H1 (cell line): Measurements from ENCODE around the gene FBN1. TPM values are rescaled to one million over a fixed set of nuclear protein-coding genes. Genes with fewer than 3 reads are reported as not detected.

Experiments
- CTCF ChIA-PET: fragments of 300-600 bp; sonication (Branson Sonifier 250); formaldehyde crosslinking; loops from one replicate; lab custom pipeline; 2021; ENCODE audit not compliant: partially characterized antibody; lab: Charles Lee
- POLR2A ChIA-PET: fragments of 300-600 bp; sonication (Branson Sonifier 250); formaldehyde crosslinking; loops from one replicate; lab custom pipeline; 2021; ENCODE audit warnings: inconsistent platforms; ENCODE audit not compliant: partially characterized antibody; lab: Charles Lee
- DNase-seq, 2 experiments: peaks; one replicate each; pipeline versions ENCODE4 v3.0.0 to v3.0.0-alpha.2; 2010 to 2022; ENCODE audit warnings: low spot score in 2 of 2, low read depth in 1 of 2, mixed read lengths in 1 of 2
- FAIRE-seq: peaks from 2 replicates; lab custom pipeline; 2011; peaks lifted over from hg19 to GRCh38; lab: Jason Lieb, UNC
- H2AFZ ChIP-seq: 2 replicates; pipeline ENCODE4 v1.8.1; 2012; ENCODE audit warnings: low read length, inconsistent platforms
- H2AK5ac ChIP-seq: 2 replicates; pipeline ENCODE4 v1.6.1; 2013; ENCODE audit warnings: low read depth, low read length
- H2BK120ac ChIP-seq: replicated peaks from 2 replicates; pipeline ENCODE3; 2013; ENCODE audit warnings: low read depth, low read length, inconsistent platforms
- H2BK12ac ChIP-seq: 2 replicates; pipeline ENCODE4 v1.6.1; 2013; ENCODE audit warnings: low read depth, low read length
- H2BK15ac ChIP-seq: 2 replicates; pipeline ENCODE4 v1.6.1; 2013; ENCODE audit warnings: low read length
- H2BK20ac ChIP-seq: 2 replicates; pipeline ENCODE4 v1.6.1; 2013; ENCODE audit warnings: low read length
- H2BK5ac ChIP-seq: 2 replicates; pipeline ENCODE4 v1.6.1; 2013; ENCODE audit warnings: low read depth, low read length
- H3K14ac ChIP-seq: 2 replicates; pipeline ENCODE4 v1.6.1; 2013; ENCODE audit warnings: inconsistent platforms; ENCODE audit not compliant: insufficient read length
- H3K18ac ChIP-seq: 2 replicates; pipeline ENCODE4 v1.6.1; 2013; ENCODE audit warnings: low read length; ENCODE audit errors: extremely low read depth
- H3K23ac ChIP-seq: 2 replicates; pipeline ENCODE4 v1.6.1; 2013; ENCODE audit warnings: inconsistent platforms; ENCODE audit not compliant: insufficient read length
- H3K23me2 ChIP-seq: 2 replicates; pipeline ENCODE4 v1.6.1; 2013; ENCODE audit warnings: low read depth, low read length
- H3K27ac ChIP-seq: 2 replicates; pipeline ENCODE4 v1.6.1; 2011; ENCODE audit warnings: low read depth, low read length, inconsistent platforms
- H3K27me3 ChIP-seq, 4 experiments: replicated peaks in 1 of 4; 1 replicate in 1 of 4; 2 replicates in 3 of 4; pipeline versions ENCODE4 v1.6.1 to v1.8.1; 2011 to 2013; ENCODE audit warnings: low read length in 3 of 4, mild to moderate bottlenecking in 3 of 4, inconsistent platforms in 2 of 4, mixed read lengths in 2 of 4, moderate library complexity in 1 of 4; ENCODE audit not compliant: control insufficient read depth in 3 of 4, insufficient read depth in 3 of 4; ENCODE audit errors: extremely low read depth in 1 of 4
- H3K36me3 ChIP-seq, 4 experiments: 2 replicates each; pipeline versions ENCODE4 v1.6.1 to v1.8.1; 2011 to 2013; ENCODE audit warnings: mild to moderate bottlenecking in 4 of 4, low read length in 3 of 4, moderate library complexity in 2 of 4, control low read depth in 1 of 4, inconsistent platforms in 1 of 4; ENCODE audit not compliant: insufficient read depth in 4 of 4, control insufficient read depth in 2 of 4
- H3K4ac ChIP-seq: replicated peaks from 2 replicates; pipeline ENCODE3; 2013; ENCODE audit warnings: low read length, low read depth, mixed read lengths, inconsistent platforms; ENCODE audit not compliant: insufficient read length
- H3K4me1 ChIP-seq, 4 experiments: replicated peaks in 1 of 4; 1 replicate in 1 of 4; 2 replicates in 3 of 4; pipeline versions ENCODE4 v1.6.1 to v1.8.1; 2011 to 2013; ENCODE audit warnings: low read length in 3 of 4, inconsistent platforms in 2 of 4, mixed read lengths in 1 of 4; ENCODE audit not compliant: insufficient read depth in 4 of 4, control insufficient read depth in 3 of 4
- H3K4me2 ChIP-seq, 2 experiments: 2 replicates each; pipeline versions ENCODE4 v1.6.1 to v1.8.1; 2011 to 2013; ENCODE audit warnings: low read depth in 2 of 2, low read length in 2 of 2, control low read depth in 1 of 2, inconsistent platforms in 1 of 2, mild to moderate bottlenecking in 1 of 2; ENCODE audit not compliant: insufficient read depth in 1 of 2
- H3K4me3 ChIP-seq, 4 experiments: fragments of 200-600, 300-600 bp in 1 of 4; sonication (generic), shearing (Covaris generic), sonication (Bioruptor Twin) in 1 of 4; 2 replicates each; pipeline versions ENCODE4 v1.5.1 to v1.8.1; 2011 to 2016; ENCODE audit warnings: low read length in 4 of 4, low read depth in 3 of 4, control low read depth in 2 of 4, inconsistent platforms in 2 of 4, mild to moderate bottlenecking in 2 of 4, mixed read lengths in 1 of 4, moderate library complexity in 1 of 4; ENCODE audit not compliant: insufficient read depth in 2 of 4; ENCODE audit errors: extremely low read depth in 1 of 4
- H3K56ac ChIP-seq: replicated peaks from 2 replicates; pipeline ENCODE3; 2013; ENCODE audit warnings: low read depth, mild to moderate bottlenecking, mixed read lengths, low read length, inconsistent platforms; ENCODE audit not compliant: insufficient read length
- H3K79me1 ChIP-seq: 2 replicates; pipeline ENCODE4 v1.6.1; 2013; ENCODE audit warnings: low read depth, low read length, control low read depth
- H3K79me2 ChIP-seq, 2 experiments: 2 replicates each; pipeline versions ENCODE4 v1.6.1 to v1.8.1; 2012 to 2013; ENCODE audit warnings: low read length in 2 of 2, mild to moderate bottlenecking in 2 of 2, inconsistent platforms in 1 of 2; ENCODE audit not compliant: insufficient read depth in 2 of 2, control insufficient read depth in 1 of 2
- H3K9ac ChIP-seq, 4 experiments: replicated peaks in 1 of 4; 1 replicate in 1 of 4; 2 replicates in 3 of 4; pipeline versions ENCODE4 v1.6.1 to v1.8.1; 2011 to 2013; ENCODE audit warnings: low read depth in 3 of 4, low read length in 3 of 4, control low read depth in 2 of 4, mild to moderate bottlenecking in 2 of 4, moderate library complexity in 2 of 4, inconsistent platforms in 1 of 4; ENCODE audit errors: extremely low read depth in 1 of 4
- H3K9me3 ChIP-seq, 2 experiments: 2 replicates each; pipeline versions ENCODE4 v1.6.1 to v1.8.1; 2012 to 2013; ENCODE audit warnings: mild to moderate bottlenecking in 2 of 2, moderate library complexity in 2 of 2, control low read depth in 1 of 2, inconsistent platforms in 1 of 2, low read depth in 1 of 2, low read length in 1 of 2, mixed read lengths in 1 of 2; ENCODE audit not compliant: insufficient read depth in 2 of 2
- H4K20me1 ChIP-seq, 2 experiments: replicated peaks in 1 of 2; 2 replicates each; pipeline versions ENCODE3 to v1.8.1; 2011 to 2013; ENCODE audit warnings: inconsistent platforms in 2 of 2, low read length in 2 of 2, mild to moderate bottlenecking in 1 of 2; ENCODE audit not compliant: insufficient read depth in 2 of 2, control insufficient read depth in 1 of 2
- H4K5ac ChIP-seq: 2 replicates; pipeline ENCODE4 v1.6.1; 2013; ENCODE audit warnings: low read length, low read depth, mixed read lengths, inconsistent platforms; ENCODE audit not compliant: insufficient read length
- H4K8ac ChIP-seq: 2 replicates; pipeline ENCODE4 v1.8.0; 2013; ENCODE audit warnings: mild to moderate bottlenecking, moderate library complexity, low read length, inconsistent platforms; ENCODE audit not compliant: insufficient read depth; ENCODE audit errors: extremely low read depth
- H4K91ac ChIP-seq: replicated peaks from 2 replicates; pipeline ENCODE3; 2013; ENCODE audit warnings: low read length, mixed read lengths, inconsistent platforms; ENCODE audit not compliant: insufficient read length
- HDAC2 ChIP-seq, 2 experiments: fragments of 300-600 bp in 1 of 2; sonication (generic) in 1 of 2; IDR thresholded peaks; 2 replicates each; pipeline ENCODE4 v1.6.1; 2011 to 2012; ENCODE audit warnings: low read depth in 2 of 2, low read length in 2 of 2, mild to moderate bottlenecking in 2 of 2, moderate library complexity in 2 of 2, borderline replicate concordance in 1 of 2, inconsistent platforms in 1 of 2
- POLR2A ChIP-seq, 2 experiments: IDR thresholded peaks; 1 replicate in 1 of 2; 2 replicates in 1 of 2; pipeline ENCODE4 v1.6.1; 2011; ENCODE audit warnings: low read depth in 2 of 2, low read length in 2 of 2, mild to moderate bottlenecking in 2 of 2; ENCODE audit errors: control extremely low read depth in 1 of 2
- RXRA ChIP-seq: IDR thresholded peaks from 2 replicates; pipeline ENCODE4 v1.6.1; 2011; ENCODE audit warnings: low read depth, mild to moderate bottlenecking, low read length, moderate library complexity; ENCODE audit not compliant: insufficient read depth
- whole genome bisulfite sequencing, 2 experiments: shearing (Covaris generic) in 1 of 2; methylation state at CpG; one replicate each; pipeline versions ENCODE4 v1.1.6 to v1.1.7; 2013 to 2015; ENCODE audit warnings: low lambda C conversion rate in 2 of 2, mixed read lengths in 2 of 2, inconsistent platforms in 1 of 2, low coverage in 1 of 2, missing lambda C conversion rate in 1 of 2; ENCODE audit not compliant: insufficient replicate concordance in 2 of 2, insufficient coverage in 1 of 2, insufficient read length in 1 of 2; ENCODE audit errors: extremely low coverage in 1 of 2, missing lambda C conversion rate in 1 of 2; 5-methylcytosine and 5-hydroxymethylcytosine counted together
- polyA plus RNA-seq, 7 experiments: library from polyadenylated mRNA; depleted of rRNA in 3 of 7; stranded (reverse) in 5 of 7; unstranded in 2 of 7; fragments of >200 nt in 5 of 7; fragments of 200-250 nt in 2 of 7; gene quantifications; 1 replicate in 5 of 7; 2 replicates in 1 of 7; 4 replicates in 1 of 7; pipeline versions ENCODE4 v1.2.1 to v1.2.3, GENCODE V29; 2011 to 2013; ENCODE audit warnings: missing spikeins in 2 of 7, mixed read lengths in 2 of 7
- total RNA-seq: library from RNA; stranded (reverse); fragmentation: NEBNext Ultra II Directional; extraction: Animal tissue kit (Norgen Biotek cat#: 25700); gene quantifications from 2 replicates; pipeline ENCODE4 v1.2.1, GENCODE V29; 2021

The FBN1 gene
- total and polyA plus RNA-seq, 2 of the 8 experiments (the other 6 are each of a cell fraction or from before 2014, with no cell fraction given), result 3.0 to 4.0 TPM

DNA sequence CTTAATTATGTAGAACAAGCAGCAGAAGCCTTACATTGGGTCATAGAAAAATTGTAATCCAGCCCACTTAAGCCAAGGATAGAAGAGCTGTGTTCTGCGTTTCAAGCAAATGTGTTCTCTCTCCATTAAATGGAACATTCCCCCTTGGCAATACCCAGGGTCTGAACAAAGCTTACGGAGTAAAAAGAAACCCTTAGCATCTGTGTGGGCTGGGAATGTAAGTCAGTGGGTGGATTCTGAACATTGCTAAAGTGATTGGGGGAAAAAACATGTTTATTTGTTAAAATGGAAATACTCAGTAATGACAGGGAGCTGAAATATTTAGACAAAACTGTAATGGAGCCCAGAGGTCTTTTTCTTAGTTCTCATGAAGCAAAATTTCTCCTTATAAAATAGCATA lies 166.9 kb downstream of the FBN1 start:
- Histone ChIP-seq H3K4me1 (peaks cover 0 to 3% (median 1%) of the 10 kb centered on the region in 4 experiments; a peak in 2 of 7 replicates), H3K23ac (no peak overlapping the region), H4K5ac (no peak overlapping the region), H3K14ac (no peak overlapping the region), H3K56ac (no peak overlapping the region), H2AK5ac (no peak overlapping the region), H3K4ac (no peak overlapping the region), H2BK20ac (no peak overlapping the region), H3K79me2 (no peaks in the 10 kb centered on the region), H3K23me2 (no peaks in the 10 kb centered on the region), H3K27ac (no peak overlapping the region), H3K36me3 (no peaks in the 10 kb centered on the region), H2BK120ac (no peak overlapping the region), H3K4me3 (no peak overlapping the region), H3K27me3 (no peaks in the 10 kb centered on the region), H4K20me1 (no peaks in the 10 kb centered on the region), H4K8ac (no peak overlapping the region), H4K91ac (no peak overlapping the region), H3K9me3 (no peaks in the 10 kb centered on the region), H2BK5ac (no peak overlapping the region), H3K79me1 (no peaks in the 10 kb centered on the region), H2BK12ac (no peak overlapping the region), H3K4me2 (no peak overlapping the region), H2AFZ (no peak overlapping the region), H3K18ac (no peak overlapping the region), H2BK15ac (no peak overlapping the region), H3K9ac (no peak overlapping the region)
- POLR2A ChIA-PET, result interaction anchor here (0.6 kb wide), 1 partner anchor 59 kb away, joined by 4 read pairs; no protein-coding TSS in a partner anchor
- 88% methylated on average over 2 of the region's 2 CpGs; no CpG with 5 or more reads in 1 of the 2 experiments for WGBS, 2 experiments
- DNase-seq (no peak), FAIRE-seq (no peak)
- CTCF ChIA-PET, result interaction anchor here (0.6 to 4.5 kb wide), 3 partner anchors 29 to 991 kb away, joined by 3 to 20 read pairs (median 3); no protein-coding TSS in a partner anchor
- no peak for TF ChIP-seq POLR2A (IDR thresholded peaks at IDR 0.05; ENCODE audit: control extremely low read depth in 1 of 2, low read depth in 2 of 2, low read length in 2 of 2)
- TF ChIP-seq RXRA, result no peak
- TF ChIP-seq HDAC2 (IDR thresholded peaks at IDR 0.05; ENCODE audit: borderline replicate concordance in 1 of 2, low read depth in 2 of 2, low read length in 2 of 2), result no peak
